Mucosa of rectum (tissue), 2 donors: Measurements from ENCODE around the gene NFIA.
A peak's percentile ranks its signal among the peaks of the same experiment; 100 is the strongest.

ENCODE experiments used
- H3K27ac ChIP-seq, 2 donors: one replicate each; pipeline ENCODE4 v1.7.0; 2013; ENCODE audit warnings: inconsistent platforms in 2 of 2, low read depth in 2 of 2, low read length in 2 of 2
- H3K27me3 ChIP-seq, 2 donors: one replicate each; pipeline ENCODE4 v1.7.0; 2013; ENCODE audit warnings: low read length in 2 of 2; ENCODE audit not compliant: control insufficient read depth in 2 of 2, insufficient read depth in 2 of 2
- H3K36me3 ChIP-seq, 2 donors: one replicate each; pipeline ENCODE4 v1.7.0; 2013; ENCODE audit warnings: low read length in 2 of 2; ENCODE audit not compliant: control insufficient read depth in 2 of 2, insufficient read depth in 2 of 2
- H3K4me1 ChIP-seq, 2 donors: one replicate each; pipeline ENCODE4 v1.7.0; 2013; ENCODE audit warnings: low read length in 2 of 2, mild to moderate bottlenecking in 1 of 2; ENCODE audit not compliant: control insufficient read depth in 2 of 2, insufficient read depth in 2 of 2
- H3K4me3 ChIP-seq, 2 donors: one replicate each; pipeline ENCODE4 v1.7.0; 2013; ENCODE audit warnings: low read length in 2 of 2
- H3K9ac ChIP-seq, 2 donors: one replicate each; pipeline ENCODE4 v1.7.0; 2013; ENCODE audit warnings: low read length in 2 of 2, low read depth in 1 of 2, mild to moderate bottlenecking in 1 of 2
- H3K9me3 ChIP-seq, 2 donors: one replicate each; pipeline ENCODE4 v1.7.0; 2013; ENCODE audit warnings: low read length in 2 of 2; ENCODE audit not compliant: control insufficient read depth in 2 of 2
- donor health status: healthy.
- donor health status: Normal muscosa, but diverticular disease.

The NFIA gene

GRCh38 chr1:61450454-61450853, 368.1 kb downstream of the NFIA start:
- Histone ChIP-seq H3K27me3 (no peaks in the 10 kb centered on the region), H3K9ac (no peak overlapping the region), H3K9me3 (no peaks in the 10 kb centered on the region), H3K4me1 (peaks cover 33 to 58% of the 10 kb centered on the region in 2 donors), H3K27ac (peak overlapping the region; percentile 77 to 80), H3K4me3 (peak overlapping the region; percentile 31 to 42), H3K36me3 (peaks cover 0 to 1% of the 10 kb centered on the region in 2 donors)

- Histone ChIP-seq H3K36me3 (peaks cover 0 to 4% of the 10 kb centered on the region in 2 donors), H3K9me3 (no peaks in the 10 kb centered on the region), H3K4me1 (peaks cover 31 to 53% of the 10 kb centered on the region in 2 donors), H3K27ac (peak overlapping the region; percentile 77 to 80), H3K27me3 (no peaks in the 10 kb centered on the region), H3K9ac (no peak overlapping the region), H3K4me3 (peak overlapping the region; percentile 31 to 42)
Observed at GRCh38 chr1:61450872-61451571, 368.7 kb downstream of the NFIA start.

GRCh38 chr1:61451572-61451968, 369.2 kb downstream of the NFIA start:
- peaks cover 30 to 48% of the 10 kb centered on the region in 2 donors for H3K4me1 ChIP-seq
- peaks cover 0 to 4% of the 10 kb centered on the region in 2 donors for H3K36me3 ChIP-seq
- no peaks in the 10 kb centered on the region for H3K27me3 ChIP-seq
- H3K4me3 ChIP-seq: no peak overlapping the region
- H3K27ac ChIP-seq: peak overlapping the region; percentile 77 to 80
- H3K9ac ChIP-seq: no peak overlapping the region
- H3K9me3 ChIP-seq: no peaks in the 10 kb centered on the region

GRCh38 chr1:61452176-61453035, 370.0 kb downstream of the NFIA start:
- Histone ChIP-seq H3K36me3 (peaks cover 0 to 4% of the 10 kb centered on the region in 2 donors), H3K4me3 (no peak overlapping the region), H3K9me3 (no peaks in the 10 kb centered on the region), H3K4me1 (peaks cover 30 to 45% of the 10 kb centered on the region in 2 donors), H3K27me3 (no peaks in the 10 kb centered on the region), H3K27ac (peak overlapping the region; percentile 3 to 40), H3K9ac (no peak overlapping the region)

- Histone ChIP-seq H3K9me3 (no peaks in the 10 kb centered on the region), H3K4me1 (peaks cover 30 to 45% of the 10 kb centered on the region in 2 donors), H3K36me3 (peaks cover 0 to 4% of the 10 kb centered on the region in 2 donors), H3K4me3 (no peak overlapping the region), H3K27me3 (no peaks in the 10 kb centered on the region), H3K9ac (no peak overlapping the region), H3K27ac (peak overlapping the region; percentile 3 to 40)
Observed at GRCh38 chr1:61453111-61453961, 371.0 kb downstream of the NFIA start.

- no peak overlapping the region for H3K27ac ChIP-seq
- no peak overlapping the region for H3K4me3 ChIP-seq
- H3K36me3 ChIP-seq: peaks cover 0 to 4% of the 10 kb centered on the region in 2 donors
- H3K27me3 ChIP-seq: no peaks in the 10 kb centered on the region
- H3K4me1 ChIP-seq: peaks cover 23 to 29% of the 10 kb centered on the region in 2 donors
- no peaks in the 10 kb centered on the region for H3K9me3 ChIP-seq
- H3K9ac ChIP-seq: no peak overlapping the region
Observed at GRCh38 chr1:61455400-61455799, 373.0 kb downstream of the NFIA start.

- peaks cover 0 to 8% of the 10 kb centered on the region in 2 donors for H3K36me3 ChIP-seq
- H3K4me1 ChIP-seq: peaks cover 10 to 12% of the 10 kb centered on the region in 2 donors
- no peaks in the 10 kb centered on the region for H3K9me3 ChIP-seq
- H3K27ac ChIP-seq: no peak overlapping the region
- H3K9ac ChIP-seq: no peak overlapping the region
- H3K27me3 ChIP-seq: no peaks in the 10 kb centered on the region
- H3K4me3 ChIP-seq: no peak overlapping the region
Observed at GRCh38 chr1:61457526-61458040, 375.2 kb downstream of the NFIA start.

- Histone ChIP-seq H3K9ac (no peak overlapping the region), H3K4me1 (peaks cover 0 to 3% of the 10 kb centered on the region in 2 donors), H3K27ac (no peak overlapping the region), H3K36me3 (peaks cover 0 to 8% of the 10 kb centered on the region in 2 donors), H3K27me3 (no peaks in the 10 kb centered on the region), H3K4me3 (no peak overlapping the region), H3K9me3 (no peaks in the 10 kb centered on the region)
Observed at GRCh38 chr1:61459345-61459744, 377.0 kb downstream of the NFIA start.

GRCh38 chr1:61460191-61460590, 377.8 kb downstream of the NFIA start:
- Histone ChIP-seq H3K4me3 (no peak overlapping the region), H3K4me1 (peaks cover 0 to 3% of the 10 kb centered on the region in 2 donors), H3K27ac (no peak overlapping the region), H3K9me3 (no peaks in the 10 kb centered on the region), H3K27me3 (no peaks in the 10 kb centered on the region), H3K9ac (no peak overlapping the region), H3K36me3 (peaks cover 0 to 8% of the 10 kb centered on the region in 2 donors)
